ENCODE results near the gene CAMKK1.

Gene CAMKK1

GRCh38 chr17:3815122-3815521 is 77.7 kb downstream of the CAMKK1 start:
- H3K36me3 ChIP-seq (ENCODE audit: control insufficient read depth, insufficient read depth, low read length) = peaks cover 24% of the 10 kb centered on the region
- no peaks in the 10 kb centered on the region for H3K27me3 ChIP-seq (replicated peaks; ENCODE audit: control insufficient read depth, insufficient read depth, low read length)
- no peak overlapping the region for H3K4me3 ChIP-seq (replicated peaks; ENCODE audit: low read depth, low read length)
- no peak for TF ChIP-seq CTCF (IDR thresholded peaks at IDR 0.05; ENCODE audit: insufficient read depth, low read length, poor library complexity, severe bottlenecking)
- no peak for DNase-seq (ENCODE audit: extremely low read depth, insufficient read length)

GRCh38 chr17:3814361-3814760 is 78.5 kb downstream of the CAMKK1 start:
- H3K4me3 ChIP-seq (replicated peaks; ENCODE audit: low read depth, low read length) = no peak overlapping the region
- H3K36me3 ChIP-seq (ENCODE audit: control insufficient read depth, insufficient read depth, low read length) = peaks cover 24% of the 10 kb centered on the region
- no peak for TF ChIP-seq CTCF (IDR thresholded peaks at IDR 0.05; ENCODE audit: insufficient read depth, low read length, poor library complexity, severe bottlenecking)
- DNase-seq (ENCODE audit: extremely low read depth, insufficient read length) = no peak
- no peaks in the 10 kb centered on the region for H3K27me3 ChIP-seq (replicated peaks; ENCODE audit: control insufficient read depth, insufficient read depth, low read length)

- TF ChIP-seq CTCF (IDR thresholded peaks at IDR 0.05; ENCODE audit: insufficient read depth, low read length, poor library complexity, severe bottlenecking) = no peak
- H3K27me3 ChIP-seq (replicated peaks; ENCODE audit: control insufficient read depth, insufficient read depth, low read length) = no peaks in the 10 kb centered on the region
- DNase-seq (ENCODE audit: extremely low read depth, insufficient read length) = no peak
- H3K4me3 ChIP-seq (replicated peaks; ENCODE audit: low read depth, low read length) = no peak overlapping the region
- peaks cover 22% of the 10 kb centered on the region for H3K36me3 ChIP-seq (ENCODE audit: control insufficient read depth, insufficient read depth, low read length)
Observed at GRCh38 chr17:3813171-3813570, 79.7 kb downstream of the CAMKK1 start.

GRCh38 chr17:3812771-3813170 is 80.1 kb downstream of the CAMKK1 start:
- peaks cover 22% of the 10 kb centered on the region for H3K36me3 ChIP-seq (ENCODE audit: control insufficient read depth, insufficient read depth, low read length)
- H3K4me3 ChIP-seq (replicated peaks; ENCODE audit: low read depth, low read length) = no peak overlapping the region
- no peak for DNase-seq (ENCODE audit: extremely low read depth, insufficient read length)
- TF ChIP-seq CTCF (IDR thresholded peaks at IDR 0.05; ENCODE audit: insufficient read depth, low read length, poor library complexity, severe bottlenecking) = no peak
- H3K27me3 ChIP-seq (replicated peaks; ENCODE audit: control insufficient read depth, insufficient read depth, low read length) = no peaks in the 10 kb centered on the region

GRCh38 chr17:3812284-3812683 is 80.6 kb downstream of the CAMKK1 start:
- Histone ChIP-seq H3K4me3 (replicated peaks; ENCODE audit: low read depth, low read length) (no peak overlapping the region), H3K36me3 (ENCODE audit: control insufficient read depth, insufficient read depth, low read length) (peaks cover 24% of the 10 kb centered on the region), H3K27me3 (replicated peaks; ENCODE audit: control insufficient read depth, insufficient read depth, low read length) (no peaks in the 10 kb centered on the region)
- no peak for TF ChIP-seq CTCF (IDR thresholded peaks at IDR 0.05; ENCODE audit: insufficient read depth, low read length, poor library complexity, severe bottlenecking)
- no peak for DNase-seq (ENCODE audit: extremely low read depth, insufficient read length)
